Measurements from ENCODE around the gene GFOD1. TPM values are rescaled to one million over a fixed set of nuclear protein-coding genes. Genes with fewer than 3 reads are reported as not detected.
"Not testable (repeated sequence)": the region's sequence is repeated elsewhere in the genome, so short reads cannot be mapped to it uniquely, and the experiment has no call there.

GFOD1 gene
- polyA plus RNA-seq, 12 donors = 2.1 to 8.9 (median 3.4) TPM; not detected in 1

DNA sequence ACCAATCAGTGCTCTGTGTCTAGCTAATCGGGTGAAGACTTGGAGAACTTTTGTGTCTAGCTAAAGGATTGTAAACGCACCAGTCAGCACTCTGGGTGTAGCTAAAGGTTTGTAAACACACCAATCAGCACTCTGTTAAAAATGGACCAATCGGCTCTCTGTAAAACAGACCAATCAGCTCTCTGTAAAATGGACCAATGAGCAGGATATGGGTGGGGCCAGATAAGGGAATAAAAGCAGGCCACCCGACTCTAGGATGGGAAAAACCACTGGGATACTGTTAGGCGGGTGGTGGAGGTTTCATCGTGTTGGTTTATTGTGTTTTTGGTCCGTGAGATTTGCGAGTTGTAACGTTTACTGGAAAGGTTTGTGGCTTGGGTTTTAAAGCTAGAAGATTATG is 25.5 kb upstream of the GFOD1 start:
- DNase-seq = no peak

DNA sequence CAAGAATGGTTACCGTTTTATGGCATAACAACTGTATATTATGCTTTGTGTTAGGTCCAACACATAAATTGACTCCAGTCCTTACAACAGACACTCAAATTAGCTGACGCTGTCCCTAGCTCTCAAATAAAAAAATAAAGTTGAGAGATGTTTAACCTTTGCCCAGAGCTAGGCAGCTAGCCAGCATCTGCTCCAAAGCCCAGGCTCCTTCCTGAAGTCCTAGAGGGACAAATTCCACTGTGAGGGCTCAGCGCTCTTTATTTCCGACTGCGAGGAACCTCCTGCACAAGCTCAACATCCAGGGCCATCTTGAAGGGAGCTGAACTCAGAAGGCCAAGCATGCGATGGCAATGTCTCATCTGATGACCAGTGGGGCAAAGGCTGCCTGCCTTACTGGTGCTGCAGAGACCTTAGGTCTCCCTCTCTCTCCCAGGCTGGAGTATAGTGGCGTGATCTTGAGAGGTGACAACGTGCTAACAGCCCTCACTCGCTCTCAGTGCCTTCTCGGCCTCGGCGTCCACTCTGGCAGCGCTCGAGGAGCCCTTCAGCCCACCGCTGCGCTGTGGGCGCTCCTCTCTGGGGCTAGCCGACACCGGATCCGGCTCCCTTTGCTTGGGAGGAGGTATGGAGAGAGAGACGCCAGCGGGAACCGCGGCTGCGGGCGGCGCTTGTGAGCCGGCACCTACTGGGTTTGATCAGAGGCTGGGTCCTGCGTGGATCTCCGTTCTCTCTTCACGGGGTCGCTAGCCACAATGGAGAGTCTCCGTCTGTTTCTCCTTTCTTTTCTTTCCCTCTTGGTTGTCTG is 24.7 kb upstream of the GFOD1 start:
- DNase-seq = no peak

DNA sequence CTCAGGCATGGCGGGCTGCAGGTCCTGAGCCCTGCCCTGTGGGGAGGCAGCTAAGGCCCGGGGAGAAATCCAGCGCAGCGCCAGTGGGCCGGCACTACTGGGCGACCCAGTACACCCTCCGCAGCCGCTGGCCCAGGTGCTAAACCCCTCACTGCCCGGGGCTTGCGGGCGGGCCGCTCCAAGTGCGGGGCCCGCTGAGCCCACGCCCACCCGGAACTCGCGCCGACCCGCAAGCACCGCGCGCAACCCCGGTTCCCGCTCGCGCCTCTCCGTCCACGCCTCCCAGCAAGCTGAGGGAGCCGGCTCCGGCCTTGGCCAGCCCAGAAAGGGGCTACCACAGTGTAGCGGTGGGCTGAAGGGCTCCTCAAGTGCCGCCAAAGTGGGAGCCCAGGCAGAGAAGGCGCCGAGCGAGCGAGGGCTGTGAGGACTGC is 23.8 kb upstream of the GFOD1 start:
- not testable (repeated sequence) for DNase-seq

DNA sequence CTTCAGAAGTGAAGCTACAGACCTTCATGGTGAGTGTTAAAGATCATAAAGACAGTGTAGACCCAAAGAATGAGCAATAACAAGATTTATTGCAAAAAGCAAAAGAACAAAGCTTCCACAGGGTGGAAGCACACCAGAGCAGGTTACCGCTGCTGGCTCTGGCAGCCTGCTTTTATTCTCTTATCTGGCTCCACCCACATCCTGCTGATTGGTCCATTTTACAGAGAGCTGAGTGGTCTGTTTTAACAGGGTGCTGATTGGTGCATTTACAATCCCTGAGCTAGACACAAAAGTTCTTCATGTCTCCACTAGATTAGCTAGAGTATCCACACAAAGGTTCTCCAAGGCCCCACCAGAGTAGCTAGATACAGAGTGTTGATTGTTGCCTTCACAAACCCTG is 23.0 kb upstream of the GFOD1 start:
- DNase-seq = not testable (repeated sequence)

DNA sequence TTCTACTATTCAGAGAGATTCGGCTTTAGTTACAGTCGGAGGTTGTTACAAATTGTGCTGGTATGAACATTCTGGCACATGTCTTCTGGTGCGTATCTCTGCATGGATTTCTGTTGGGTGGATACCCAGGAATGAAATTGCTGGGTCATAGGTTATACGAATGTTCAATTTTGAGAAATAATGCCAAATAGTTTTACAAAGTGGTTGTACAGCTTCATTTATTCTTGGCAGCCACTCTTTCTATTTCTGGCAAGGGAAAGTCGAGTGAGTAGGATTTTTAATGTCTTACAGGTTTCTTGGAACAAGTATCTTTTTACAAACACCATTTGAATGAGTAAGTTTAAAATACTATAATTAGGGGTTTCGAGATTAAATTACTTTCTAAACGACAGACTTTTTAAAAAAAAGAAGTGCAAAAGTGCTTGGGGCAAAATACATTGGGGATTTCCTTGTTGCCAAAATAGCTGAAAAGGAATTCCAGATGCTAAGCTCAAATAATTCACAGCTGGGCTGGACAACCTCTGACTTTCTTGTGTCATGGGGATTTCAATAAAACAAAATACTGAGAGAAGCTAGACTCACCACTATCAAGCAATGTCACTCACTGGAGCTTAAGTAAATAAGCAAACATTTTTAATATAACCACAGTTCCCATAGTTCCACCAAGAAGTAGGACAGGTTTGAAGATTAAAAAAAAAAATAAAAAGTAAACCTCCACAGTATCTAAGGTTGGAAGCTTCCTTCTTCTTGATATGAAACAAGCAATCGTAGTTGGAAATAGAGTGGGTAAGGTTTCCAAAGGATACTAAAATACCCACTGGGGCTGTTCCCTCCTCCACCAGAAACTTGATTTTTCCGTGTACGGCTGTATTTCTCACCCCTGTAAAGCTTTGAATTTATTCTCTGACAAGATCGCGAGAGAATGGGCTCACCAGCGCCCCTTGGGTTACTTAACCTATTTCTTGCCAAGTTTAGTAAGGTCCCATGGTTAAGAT is 21.6 kb upstream of the GFOD1 start:
- DNase-seq = peak; percentile 88

DNA sequence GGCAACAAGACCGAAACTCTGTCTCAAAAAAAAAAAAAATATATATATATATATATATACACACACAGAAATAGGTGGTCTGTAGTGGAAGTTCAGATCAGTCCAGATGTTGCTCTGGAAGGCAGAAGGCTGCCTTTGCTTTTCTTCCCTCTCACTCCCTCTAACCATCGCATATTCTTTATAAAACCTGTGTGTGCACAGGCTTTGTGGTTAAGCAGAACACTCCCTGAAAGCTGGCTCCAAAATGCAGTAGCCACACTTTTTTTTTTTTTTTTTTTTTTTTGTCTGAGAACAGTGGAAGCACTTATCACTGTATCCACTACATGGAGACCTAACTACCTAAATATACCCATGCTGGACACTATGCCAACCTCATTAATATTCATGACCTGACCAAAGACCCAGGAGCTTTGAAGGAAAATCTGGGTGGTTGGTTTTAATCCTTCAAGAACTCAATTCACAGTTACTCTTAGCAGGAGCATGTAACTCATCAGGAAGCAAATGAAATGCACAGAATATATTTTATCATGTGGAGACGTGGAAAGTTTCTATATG is 20.0 kb upstream of the GFOD1 start:
- no peak for DNase-seq

DNA sequence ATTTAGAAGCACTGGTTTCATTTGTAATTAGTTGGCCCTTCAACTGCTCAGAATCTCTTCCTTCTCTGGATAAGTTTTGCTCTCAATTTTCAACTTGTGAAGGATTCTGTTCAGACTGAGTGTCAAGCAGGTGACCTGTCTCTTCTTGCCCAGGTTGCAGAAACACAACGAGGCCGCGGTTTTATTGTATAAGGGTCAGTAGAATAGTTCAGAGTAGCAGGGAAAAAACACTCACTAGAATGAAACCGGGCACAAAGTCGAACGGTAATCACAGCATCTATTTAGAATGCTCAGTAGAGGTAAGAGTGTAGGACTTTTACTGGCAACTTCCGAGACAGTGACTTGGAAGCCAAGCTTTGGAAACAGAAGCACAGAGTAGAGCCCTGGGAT is 17.9 kb upstream of the GFOD1 start:
- DNase-seq = no peak

DNA sequence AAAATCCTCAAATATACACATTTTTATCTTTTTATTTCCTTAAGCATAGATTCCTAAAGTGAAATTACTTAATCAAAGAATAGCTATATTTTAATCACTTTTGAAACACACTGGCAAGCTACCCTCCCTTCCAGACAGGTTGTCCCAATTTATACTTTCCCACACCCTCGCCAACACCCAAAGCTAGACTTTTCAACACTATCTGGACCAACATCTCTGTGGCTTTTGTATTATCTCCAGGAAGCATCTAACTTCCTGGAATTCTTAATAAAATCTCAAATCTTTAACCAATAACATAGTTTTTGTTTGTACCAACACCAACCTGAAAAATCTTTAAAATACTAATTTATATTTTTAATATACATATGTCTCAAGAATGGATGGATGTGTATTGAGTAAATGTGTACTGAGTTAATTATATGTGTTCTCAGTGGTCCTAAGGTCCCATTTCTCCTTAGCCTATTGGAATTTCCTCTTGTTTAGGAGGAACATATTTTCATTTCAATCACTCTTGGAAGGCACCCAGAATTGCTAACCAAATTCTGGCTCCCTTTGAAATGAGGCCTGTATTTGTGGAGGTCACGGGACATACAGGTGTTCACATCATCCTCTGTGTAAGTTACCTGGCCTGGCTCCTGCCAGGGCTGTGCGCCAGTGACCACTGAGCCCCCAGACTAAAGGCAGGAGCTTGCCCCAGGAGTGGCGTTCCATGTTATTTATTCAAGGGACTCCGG is 17.4 kb upstream of the GFOD1 start:
- no peak for DNase-seq

DNA sequence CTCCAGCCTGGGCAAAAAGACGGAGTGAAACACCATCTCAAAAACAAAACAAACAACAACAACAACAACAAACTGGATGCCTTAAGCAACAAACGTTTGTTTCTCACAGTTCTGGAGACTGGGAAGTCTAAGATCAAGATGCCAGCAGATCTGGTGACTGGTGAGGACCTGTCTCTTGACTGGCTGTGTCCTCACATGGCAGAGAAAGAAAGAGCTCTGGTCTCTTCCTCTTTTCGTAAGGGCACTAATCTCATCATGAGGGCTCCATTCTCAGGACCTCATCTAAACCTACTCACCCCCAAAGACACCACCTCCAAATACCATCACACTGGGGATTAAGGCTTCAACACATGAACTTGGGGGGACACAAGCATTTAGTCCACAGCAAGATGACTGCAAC is 13.5 kb upstream of the GFOD1 start:
- DNase-seq = no peak

DNA sequence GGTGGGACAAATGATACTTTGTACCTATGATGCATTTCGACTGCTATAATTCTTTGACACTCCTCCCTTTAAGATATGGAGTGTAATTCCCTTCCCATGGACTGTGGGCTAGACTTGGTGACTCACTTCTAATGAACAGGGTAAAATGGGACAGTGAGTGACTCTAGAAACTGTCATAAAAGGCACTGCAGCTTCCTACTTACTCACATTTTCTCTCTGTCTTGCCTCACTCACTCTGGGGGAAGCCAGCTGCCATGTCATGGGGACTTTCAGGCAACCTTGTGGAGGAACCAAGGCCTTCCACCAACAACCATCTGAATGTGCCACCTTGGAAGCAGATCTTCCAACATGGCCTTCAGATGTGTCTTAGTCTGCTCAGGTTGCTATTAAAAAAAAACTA is 12.9 kb upstream of the GFOD1 start:
- DNase-seq = no peak

DNA sequence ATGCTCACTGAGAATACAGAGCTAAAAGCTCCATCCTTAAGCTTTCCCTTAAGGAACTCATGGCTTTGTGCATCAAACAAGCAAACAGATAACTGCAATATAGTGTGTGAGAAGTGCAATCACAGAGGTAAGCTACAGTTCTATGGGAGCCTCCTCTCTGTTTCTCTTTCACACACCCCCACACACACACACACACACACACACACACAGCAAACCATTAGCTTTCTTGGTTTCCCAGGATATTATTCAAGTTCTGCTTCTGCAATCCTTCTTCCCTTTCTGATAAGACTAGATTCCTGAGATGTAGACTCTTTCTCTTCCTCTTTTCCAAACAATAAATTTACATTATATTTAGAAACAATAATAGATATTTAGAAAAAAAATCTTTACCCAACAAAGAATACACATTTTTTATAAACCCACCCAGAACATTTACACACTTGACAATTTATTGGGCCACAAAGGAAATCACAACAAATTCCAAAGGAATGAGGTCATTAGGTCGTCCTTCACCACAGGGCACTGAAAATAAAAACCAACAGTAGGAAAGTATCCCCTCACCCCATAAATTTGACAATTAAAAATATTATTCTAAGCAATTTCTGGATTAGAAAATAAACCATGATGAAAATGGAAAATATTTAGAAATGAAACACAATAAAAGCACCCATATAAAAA is 9.3 kb upstream of the GFOD1 start:
- no peak for DNase-seq

DNA sequence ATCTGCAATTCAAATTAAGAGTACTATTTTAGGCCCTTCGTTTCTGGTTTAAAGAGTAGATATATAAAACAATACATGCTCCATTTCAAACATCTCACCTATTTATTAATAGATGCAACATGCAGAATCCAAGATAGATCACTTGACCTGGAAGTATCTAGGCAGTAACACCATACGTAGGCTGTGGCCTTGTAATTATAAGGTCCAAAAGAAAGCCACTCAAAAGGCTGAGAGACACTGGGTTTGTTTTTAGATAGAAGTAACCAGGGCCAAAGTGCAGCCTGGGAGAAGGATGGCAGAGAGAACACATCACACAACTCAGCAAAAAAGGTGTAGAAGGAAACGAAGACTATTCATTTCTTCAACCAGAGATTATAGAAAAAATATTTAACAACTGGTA is 8.4 kb upstream of the GFOD1 start:
- no peak for DNase-seq

DNA sequence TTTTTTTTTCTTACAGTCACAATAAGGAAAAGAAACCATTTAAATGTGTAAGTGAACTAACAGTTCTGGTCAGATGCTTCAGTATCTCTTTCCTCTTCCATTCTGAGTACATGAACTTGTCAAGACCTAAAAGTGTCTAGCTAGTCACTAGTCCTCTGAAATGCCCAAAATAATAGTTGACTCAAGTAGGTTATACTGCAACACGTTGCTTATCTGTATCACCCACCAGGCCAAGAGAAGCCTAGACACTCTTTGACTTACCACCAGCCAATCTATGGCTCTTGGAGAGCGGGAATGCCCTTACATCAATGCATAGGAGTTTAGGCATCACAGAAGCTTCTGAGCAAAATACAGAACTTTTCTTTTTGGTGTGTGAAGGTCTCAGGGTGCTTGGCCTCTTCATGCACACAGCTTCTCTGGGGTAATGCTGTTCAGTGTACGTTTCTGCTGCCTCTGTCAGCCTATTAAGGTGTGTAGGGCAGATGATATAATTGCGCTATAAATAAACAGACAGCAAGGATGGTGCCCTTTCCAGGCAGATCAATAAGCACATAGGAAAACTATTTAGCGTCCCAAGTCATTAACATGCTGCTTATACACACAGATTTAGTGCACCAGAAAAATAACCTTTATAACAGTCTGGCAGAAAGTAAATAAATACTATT is 7.8 kb upstream of the GFOD1 start:
- DNase-seq = no peak

DNA sequence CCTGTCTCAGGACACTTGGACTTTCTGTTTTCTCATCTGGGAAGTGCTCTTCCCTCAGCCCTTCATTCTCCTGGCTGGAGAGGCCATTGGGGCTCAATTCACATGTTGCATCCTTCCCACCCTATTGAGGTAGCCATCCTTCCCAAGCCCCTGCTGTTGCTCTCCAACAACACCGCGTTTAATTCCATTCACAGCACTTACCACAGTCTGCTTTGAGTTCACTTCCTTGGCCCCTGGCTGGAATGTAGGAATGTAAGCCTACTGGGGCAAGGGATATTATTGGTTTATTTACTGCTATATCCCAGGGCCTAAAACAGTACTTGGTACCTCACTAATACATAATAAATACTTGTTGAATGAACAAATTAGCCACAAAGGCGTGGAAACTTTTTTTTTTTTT is 6.7 kb upstream of the GFOD1 start:
- no peak for DNase-seq

DNA sequence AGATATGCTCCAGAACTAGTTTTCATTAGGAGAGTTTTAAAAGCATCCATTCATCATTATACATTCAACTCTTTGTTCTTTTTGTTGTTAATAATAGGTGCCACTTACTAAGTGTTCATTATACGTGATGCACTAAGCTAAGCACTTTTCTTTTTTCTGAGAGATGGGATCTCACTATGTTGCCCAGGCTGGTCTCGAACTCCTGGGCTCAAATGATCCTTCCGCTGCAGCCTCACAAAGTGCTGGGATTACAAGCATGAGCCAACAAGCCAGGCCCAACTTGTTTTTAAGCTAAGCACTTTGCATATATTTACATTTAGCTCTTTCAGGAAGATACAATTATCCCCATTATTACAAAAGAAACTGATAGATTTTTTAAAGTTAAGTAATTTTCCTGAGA is 5.7 kb upstream of the GFOD1 start:
- DNase-seq = no peak

DNA sequence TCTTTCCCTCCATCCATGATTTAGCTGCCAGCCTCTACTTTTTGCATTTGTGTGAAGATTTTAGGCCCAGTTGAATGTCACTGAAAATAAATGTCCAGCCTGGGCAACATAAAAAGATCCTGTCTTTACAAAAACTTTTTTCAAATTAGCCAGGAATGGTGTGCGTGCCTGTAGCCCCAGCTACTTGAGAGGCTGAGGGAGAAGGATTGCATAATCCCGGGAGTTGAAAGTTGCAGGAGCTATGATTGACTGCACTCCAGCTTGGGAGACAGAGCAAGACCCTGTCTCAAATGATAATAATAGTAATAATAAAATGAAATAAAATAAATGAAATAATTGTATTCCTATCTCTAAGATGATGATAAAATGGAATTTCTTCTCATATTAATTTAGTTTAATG is 5.0 kb upstream of the GFOD1 start:
- no peak for DNase-seq

DNA sequence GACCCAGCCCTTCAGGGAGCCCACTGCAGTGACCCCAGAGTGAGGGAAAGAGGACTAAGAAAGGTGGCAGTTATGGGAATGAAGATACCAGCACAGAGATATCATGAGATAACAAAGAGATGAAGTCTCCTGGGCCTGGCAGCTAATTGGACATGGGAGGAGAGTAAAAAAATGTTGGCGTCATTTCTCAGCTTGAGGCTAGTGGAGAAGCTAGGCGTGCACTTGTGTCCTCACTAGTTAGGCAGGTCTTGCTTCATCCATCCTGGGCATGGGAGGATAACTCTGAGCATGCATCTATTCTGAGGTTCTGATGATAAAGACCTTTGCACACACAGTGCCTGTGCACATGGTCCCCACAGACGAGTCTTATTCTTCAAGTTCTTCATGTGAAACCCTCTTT is 4.1 kb upstream of the GFOD1 start:
- no peak for DNase-seq

DNA sequence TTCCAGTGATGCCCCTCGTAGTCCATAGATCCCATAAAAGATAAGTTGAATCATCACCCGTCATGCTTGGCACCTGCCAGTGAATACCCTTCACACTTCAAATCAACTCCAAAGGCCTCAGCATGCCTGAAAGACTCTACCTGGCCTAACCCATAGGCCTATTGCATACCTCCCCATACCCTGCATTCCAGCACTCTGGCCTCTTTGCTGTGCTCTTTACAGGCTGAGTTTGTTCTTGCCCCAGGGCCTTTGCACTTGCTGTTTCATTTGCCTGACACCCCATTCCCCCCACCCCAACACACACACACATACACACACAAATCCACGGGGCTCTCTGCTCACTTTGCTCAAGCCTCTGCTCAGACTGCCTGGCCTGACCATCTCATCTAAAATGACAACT is 3.0 kb upstream of the GFOD1 start:
- no peak for DNase-seq

DNA sequence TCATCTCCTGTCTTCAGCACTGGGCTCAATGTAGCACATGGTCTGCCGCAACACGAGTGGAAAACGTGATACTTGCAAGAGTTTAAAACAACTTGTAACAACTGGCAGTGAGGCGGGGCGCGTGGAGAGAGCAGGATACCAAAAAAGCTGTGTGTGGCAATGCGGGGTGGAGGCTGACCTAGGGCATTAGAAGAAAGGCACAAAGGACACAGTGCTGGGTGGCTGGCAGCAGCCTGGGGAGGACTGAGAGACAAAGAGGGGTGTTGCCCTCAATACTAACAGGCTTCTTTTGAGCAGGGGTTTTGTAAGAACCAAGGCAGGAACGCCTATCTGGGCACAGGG is 1.5 kb upstream of the GFOD1 start:
- DNase-seq = no peak

DNA sequence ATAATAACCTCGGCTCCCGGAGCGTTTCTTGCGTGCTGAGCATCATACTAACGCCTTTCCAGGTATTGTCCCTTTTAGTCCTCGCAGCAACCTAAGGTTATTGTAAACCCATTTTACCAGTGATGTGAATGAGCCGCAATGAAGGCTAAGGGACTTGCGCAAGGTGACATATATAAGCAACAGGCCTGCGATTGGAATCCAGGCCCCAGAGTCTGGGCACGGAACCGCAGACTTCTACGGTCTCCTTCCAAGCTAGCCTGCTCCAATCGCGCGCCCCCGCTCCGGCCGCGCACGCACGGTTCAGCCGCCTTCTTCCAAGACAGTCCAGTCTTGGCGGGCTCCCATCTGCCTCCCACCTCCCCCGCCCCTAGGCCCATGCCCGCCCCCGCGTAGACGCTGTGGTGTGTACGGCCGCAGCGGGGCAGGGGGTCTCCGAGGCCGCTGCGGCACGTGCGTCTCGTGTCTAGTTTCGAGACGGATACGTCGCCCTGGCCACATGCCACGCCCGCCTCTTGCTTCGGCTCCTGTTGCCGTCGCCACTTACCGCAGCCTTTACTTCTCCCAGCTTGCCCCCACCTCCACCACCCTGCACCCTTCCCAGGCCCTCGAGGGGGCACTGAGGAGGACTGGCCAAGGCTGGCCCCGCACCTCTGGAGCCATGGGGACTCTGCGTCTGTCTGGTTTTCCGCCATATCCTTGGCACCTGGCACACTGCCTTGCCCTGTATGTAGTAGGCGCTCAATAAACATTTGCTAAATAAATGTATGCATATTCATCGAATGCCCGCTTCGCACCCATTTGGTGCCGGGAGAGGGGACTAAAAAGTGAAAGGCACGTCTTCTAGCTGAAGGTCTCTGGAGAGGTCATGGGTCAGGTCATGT is 855 bp upstream of the GFOD1 start:
- peak; percentile 32 for DNase-seq

Data from muscle of arm (tissue), 12 donors.